ENCODE results near the gene TMEM208.

The TMEM208 gene

GRCh38 chr16:67202956-67203493 lies 23.9 kb upstream of the TMEM208 start:
- TF ChIP-seq CTCF (IDR thresholded peaks at IDR 0.05; ENCODE audit: borderline replicate concordance, insufficient read depth, low read depth, low read length), result no peak
- no peak overlapping the region for H3K4me3 ChIP-seq (ENCODE audit: low read depth, low read length)

GRCh38 chr16:67204076-67204475 lies 22.9 kb upstream of the TMEM208 start:
- no peak for TF ChIP-seq CTCF (IDR thresholded peaks at IDR 0.05; ENCODE audit: borderline replicate concordance, insufficient read depth, low read depth, low read length)
- no peak overlapping the region for H3K4me3 ChIP-seq (ENCODE audit: low read depth, low read length)

- no peak overlapping the region for H3K4me3 ChIP-seq (ENCODE audit: low read depth, low read length)
- no peak for TF ChIP-seq CTCF (IDR thresholded peaks at IDR 0.05; ENCODE audit: borderline replicate concordance, insufficient read depth, low read depth, low read length)
Measured at GRCh38 chr16:67206129-67206837, 20.6 kb upstream of the TMEM208 start.

- H3K4me3 ChIP-seq (ENCODE audit: low read depth, low read length), result no peak overlapping the region
- TF ChIP-seq CTCF (IDR thresholded peaks at IDR 0.05; ENCODE audit: borderline replicate concordance, insufficient read depth, low read depth, low read length), result no peak
Measured at GRCh38 chr16:67206838-67207248, 20.1 kb upstream of the TMEM208 start.

- H3K4me3 ChIP-seq (ENCODE audit: low read depth, low read length), result no peak overlapping the region
- no peak for TF ChIP-seq CTCF (IDR thresholded peaks at IDR 0.05; ENCODE audit: borderline replicate concordance, insufficient read depth, low read depth, low read length)
Measured at GRCh38 chr16:67207249-67208091, 19.5 kb upstream of the TMEM208 start.

- no peak overlapping the region for H3K4me3 ChIP-seq (ENCODE audit: low read depth, low read length)
- no peak for TF ChIP-seq CTCF (IDR thresholded peaks at IDR 0.05; ENCODE audit: borderline replicate concordance, insufficient read depth, low read depth, low read length)
Measured at GRCh38 chr16:67208154-67208896, 18.6 kb upstream of the TMEM208 start.
